Fibroblast of pulmonary artery (primary cell): ENCODE results near the gene SOX13.

Experiments used
- DNase-seq: peaks from one replicate; pipeline ENCODE4 v3.0.0-alpha.2; 2010; ENCODE audit warnings: low read depth
- H3K4me3 ChIP-seq: replicated peaks from 2 replicates; pipeline ENCODE4 v1.5.1; 2011; ENCODE audit warnings: low read depth, mild to moderate bottlenecking, control low read depth, low read length, moderate library complexity
- CTCF ChIP-seq: IDR thresholded peaks from 2 replicates; pipeline ENCODE4 v1.5.1; 2011; ENCODE audit warnings: mild to moderate bottlenecking, control low read depth, low read length, inconsistent platforms; ENCODE audit errors: missing control alignments

SOX13 gene

GRCh38 chr1:204062106-204062505 lies 10.8 kb upstream of the SOX13 start:
- TF ChIP-seq CTCF: no peak
- H3K4me3 ChIP-seq: no peak overlapping the region
- no peak for DNase-seq

- no peak for TF ChIP-seq CTCF
- peak; percentile 41 for DNase-seq
- H3K4me3 ChIP-seq: no peak overlapping the region
These were observed 7.5 kb upstream of the SOX13 start for GRCh38 chr1:204065174-204065985.

- DNase-seq: no peak
- no peak overlapping the region for H3K4me3 ChIP-seq
- no peak for TF ChIP-seq CTCF
These were observed 7.0 kb upstream of the SOX13 start for GRCh38 chr1:204065986-204066300.

- H3K4me3 ChIP-seq: no peak overlapping the region
- no peak for TF ChIP-seq CTCF
- DNase-seq: no peak
These were observed 5.0 kb upstream of the SOX13 start for GRCh38 chr1:204067935-204068334.

GRCh38 chr1:204069887-204070286 lies 3.0 kb upstream of the SOX13 start:
- TF ChIP-seq CTCF: no peak
- H3K4me3 ChIP-seq: no peak overlapping the region
- DNase-seq: no peak

GRCh38 chr1:204070895-204071294 lies 2.0 kb upstream of the SOX13 start:
- TF ChIP-seq CTCF: no peak

GRCh38 chr1:204073837-204074273 lies 940 bp downstream of the SOX13 start:
- TF ChIP-seq CTCF: no peak
- H3K4me3 ChIP-seq: peak overlapping the region; percentile 70
- no peak for DNase-seq

More at GRCh38 chr1:204070895-204071294, 2.0 kb upstream of the SOX13 start:
- DNase-seq: no peak
- H3K4me3 ChIP-seq: no peak overlapping the region
